DND-41 (cell line): ENCODE data around the gene AOPEP.

Experiments
- ATAC-seq: fragments of 200-7000 bp; cut with Tn5 transposase; 3 replicates; pipeline ENCODE4 v1.9.1; 2021; ENCODE audit warnings: low read depth; ENCODE audit not compliant: insufficient read depth
- DNase-seq: peaks from one replicate; pipeline ENCODE4 v3.0.0-alpha.2; 2020
- H2AFZ ChIP-seq: 2 replicates; pipeline ENCODE4 v1.6.0; 2012; ENCODE audit warnings: low read depth, low read length
- H3K27ac ChIP-seq: 2 replicates; pipeline ENCODE4 v1.5.1; 2012; ENCODE audit warnings: low read length, inconsistent platforms
- H3K27me3 ChIP-seq: fragments of 200-600 bp; sonication (generic); 2 replicates; pipeline ENCODE4 v1.6.0; 2012; ENCODE audit warnings: low read length, mild to moderate bottlenecking, inconsistent platforms; ENCODE audit not compliant: insufficient read depth, poor library complexity
- H3K36me3 ChIP-seq: 2 replicates; pipeline ENCODE4 v1.5.1; 2012; ENCODE audit warnings: low read length, inconsistent platforms; ENCODE audit not compliant: insufficient read depth
- H3K4me1 ChIP-seq: 2 replicates; pipeline ENCODE4 v1.5.1; 2012; ENCODE audit warnings: mild to moderate bottlenecking, low read length; ENCODE audit not compliant: insufficient read depth
- H3K4me2 ChIP-seq: 2 replicates; pipeline ENCODE4 v1.6.0; 2012; ENCODE audit warnings: mild to moderate bottlenecking, moderate library complexity, low read length, inconsistent platforms; ENCODE audit not compliant: insufficient read depth
- H3K4me3 ChIP-seq, 2 experiments: fragments of 200-600 bp in 1 of 2; shearing (Covaris generic) in 1 of 2; 2 replicates each; pipeline ENCODE4 v1.5.1; 2012 to 2016; ENCODE audit warnings: inconsistent platforms in 2 of 2, low read length in 2 of 2, mild to moderate bottlenecking in 2 of 2, low read depth in 1 of 2, moderate library complexity in 1 of 2
- H3K79me2 ChIP-seq: 2 replicates; pipeline ENCODE4 v1.6.0; 2012; ENCODE audit warnings: low read length, inconsistent platforms; ENCODE audit not compliant: insufficient read depth
- H3K9ac ChIP-seq: 2 replicates; pipeline ENCODE4 v1.6.0; 2012; ENCODE audit warnings: low read depth, mild to moderate bottlenecking, inconsistent platforms, low read length, moderate library complexity
- H3K9me3 ChIP-seq: 2 replicates; pipeline ENCODE4 v1.5.1; 2012; ENCODE audit warnings: low read length, moderate library complexity, mild to moderate bottlenecking, inconsistent platforms; ENCODE audit not compliant: insufficient read depth, severe bottlenecking
- H4K20me1 ChIP-seq: 2 replicates; pipeline ENCODE4 v1.6.0; 2012; ENCODE audit warnings: low read length; ENCODE audit not compliant: insufficient read depth
- EZH2 ChIP-seq: IDR thresholded peaks from 3 replicates; pipeline ENCODE4 v1.6.1; 2012; ENCODE audit warnings: borderline replicate concordance, low read depth, mild to moderate bottlenecking, moderate library complexity, low read length, inconsistent platforms; ENCODE audit not compliant: severe bottlenecking
- TF ChIP-seq, protein P1 (sequence below): IDR thresholded peaks from 2 replicates; pipeline ENCODE4 v1.5.1; 2012; ENCODE audit warnings: borderline replicate concordance, low read length, moderate library complexity, mild to moderate bottlenecking; ENCODE audit not compliant: poor library complexity, severe bottlenecking; ENCODE audit errors: extremely low read depth

The AOPEP gene

DNA sequence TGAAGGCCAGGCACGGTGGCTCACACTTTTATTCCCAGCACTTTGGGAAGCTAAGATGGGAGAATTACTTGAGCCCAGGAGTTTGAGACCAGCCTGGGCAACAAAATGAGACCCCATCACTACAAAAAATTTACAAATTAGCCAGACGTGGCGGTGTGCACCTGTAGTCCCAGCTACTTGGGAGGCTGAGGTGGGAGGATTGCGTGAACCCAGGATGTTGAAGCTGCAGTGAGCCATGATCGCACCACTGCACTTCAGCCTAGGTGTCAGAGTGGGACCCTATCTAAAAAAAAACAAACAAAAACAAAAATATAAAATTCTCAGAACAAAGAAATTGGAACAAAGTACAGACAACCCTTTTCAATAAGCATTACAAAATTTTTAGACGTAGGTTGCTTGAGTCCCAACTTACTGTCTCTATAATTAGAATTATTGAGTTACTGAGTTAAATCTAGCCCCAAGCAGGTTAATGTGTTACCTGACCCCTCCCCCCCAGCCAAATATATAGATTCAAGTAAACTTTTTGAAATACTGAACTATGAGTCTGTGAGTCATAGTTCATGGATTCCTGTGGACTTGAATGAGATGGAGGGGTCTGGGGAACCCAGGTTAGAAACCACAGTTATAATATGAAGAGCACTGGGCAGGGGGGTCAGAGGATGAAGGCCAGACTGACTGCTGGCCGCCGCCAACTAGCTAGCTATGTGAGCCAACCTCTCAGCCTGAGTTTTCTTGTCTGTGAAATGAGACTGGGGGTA lies 173.1 kb downstream of the AOPEP start:
- no peaks in the 10 kb centered on the region for H3K9me3 ChIP-seq
- no peak for DNase-seq
- H3K9ac ChIP-seq: no peak overlapping the region
- H4K20me1 ChIP-seq: no peaks in the 10 kb centered on the region
- H3K4me2 ChIP-seq: no peak overlapping the region
- H3K4me3 ChIP-seq: no peak overlapping the region
- H2AFZ ChIP-seq: no peak overlapping the region
- no peak overlapping the region for H3K27ac ChIP-seq
- H3K36me3 ChIP-seq: no peaks in the 10 kb centered on the region
- no peak for ATAC-seq
- no peaks in the 10 kb centered on the region for H3K79me2 ChIP-seq
- H3K4me1 ChIP-seq: no peaks in the 10 kb centered on the region
- TF ChIP-seq, protein P1, sequence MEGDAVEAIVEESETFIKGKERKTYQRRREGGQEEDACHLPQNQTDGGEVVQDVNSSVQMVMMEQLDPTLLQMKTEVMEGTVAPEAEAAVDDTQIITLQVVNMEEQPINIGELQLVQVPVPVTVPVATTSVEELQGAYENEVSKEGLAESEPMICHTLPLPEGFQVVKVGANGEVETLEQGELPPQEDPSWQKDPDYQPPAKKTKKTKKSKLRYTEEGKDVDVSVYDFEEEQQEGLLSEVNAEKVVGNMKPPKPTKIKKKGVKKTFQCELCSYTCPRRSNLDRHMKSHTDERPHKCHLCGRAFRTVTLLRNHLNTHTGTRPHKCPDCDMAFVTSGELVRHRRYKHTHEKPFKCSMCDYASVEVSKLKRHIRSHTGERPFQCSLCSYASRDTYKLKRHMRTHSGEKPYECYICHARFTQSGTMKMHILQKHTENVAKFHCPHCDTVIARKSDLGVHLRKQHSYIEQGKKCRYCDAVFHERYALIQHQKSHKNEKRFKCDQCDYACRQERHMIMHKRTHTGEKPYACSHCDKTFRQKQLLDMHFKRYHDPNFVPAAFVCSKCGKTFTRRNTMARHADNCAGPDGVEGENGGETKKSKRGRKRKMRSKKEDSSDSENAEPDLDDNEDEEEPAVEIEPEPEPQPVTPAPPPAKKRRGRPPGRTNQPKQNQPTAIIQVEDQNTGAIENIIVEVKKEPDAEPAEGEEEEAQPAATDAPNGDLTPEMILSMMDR: no peak
- TF ChIP-seq EZH2: no peak
- H3K27me3 ChIP-seq: no peaks in the 10 kb centered on the region

DNA sequence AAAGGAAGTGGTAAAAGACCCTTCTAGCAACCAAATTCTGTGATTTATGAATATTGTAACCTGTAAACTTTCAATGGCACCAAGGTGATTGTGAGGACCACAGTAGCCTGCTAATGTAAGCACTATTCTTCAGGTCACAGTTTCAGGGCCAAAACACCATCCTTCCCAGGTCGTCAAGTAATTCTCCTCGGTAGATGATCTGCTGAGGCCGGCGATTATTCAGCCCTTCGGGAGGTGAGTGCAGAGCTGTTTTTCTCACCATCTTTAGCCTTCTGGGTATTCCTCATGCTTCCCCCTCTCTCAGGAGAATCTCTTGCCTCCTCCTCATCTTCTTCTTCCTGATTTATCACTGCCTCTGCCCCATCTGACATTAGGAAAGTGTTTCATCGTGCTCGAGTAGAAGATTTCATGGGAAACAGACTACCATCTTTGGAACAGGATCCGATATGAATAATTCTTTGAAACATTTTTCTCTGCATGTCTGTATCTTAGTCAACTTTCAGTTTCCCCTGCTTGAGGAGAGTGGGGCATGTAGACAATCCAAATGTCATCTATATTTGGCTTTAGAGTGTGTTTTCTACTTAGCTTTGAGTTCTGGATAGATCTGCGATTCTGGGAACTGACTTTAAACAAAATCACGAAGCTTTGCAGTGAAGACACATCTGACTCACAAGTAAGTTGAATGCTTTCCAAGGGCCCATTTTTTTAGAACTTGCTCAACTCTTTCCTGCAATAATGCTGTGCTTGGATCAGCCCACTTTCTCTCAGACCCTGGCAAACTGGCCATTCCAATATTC lies 173.9 kb downstream of the AOPEP start:
- no peaks in the 10 kb centered on the region for H3K27me3 ChIP-seq
- DNase-seq: no peak
- no peak overlapping the region for H3K4me3 ChIP-seq
- no peak overlapping the region for H3K4me2 ChIP-seq
- H3K36me3 ChIP-seq: no peaks in the 10 kb centered on the region
- no peak overlapping the region for H2AFZ ChIP-seq
- no peak overlapping the region for H3K9ac ChIP-seq
- H3K9me3 ChIP-seq: no peaks in the 10 kb centered on the region
- no peaks in the 10 kb centered on the region for H4K20me1 ChIP-seq
- H3K27ac ChIP-seq: no peak overlapping the region
- no peak for ATAC-seq
- no peaks in the 10 kb centered on the region for H3K79me2 ChIP-seq
- TF ChIP-seq EZH2: no peak
- TF ChIP-seq, protein P1: no peak
- H3K4me1 ChIP-seq: no peaks in the 10 kb centered on the region

DNA sequence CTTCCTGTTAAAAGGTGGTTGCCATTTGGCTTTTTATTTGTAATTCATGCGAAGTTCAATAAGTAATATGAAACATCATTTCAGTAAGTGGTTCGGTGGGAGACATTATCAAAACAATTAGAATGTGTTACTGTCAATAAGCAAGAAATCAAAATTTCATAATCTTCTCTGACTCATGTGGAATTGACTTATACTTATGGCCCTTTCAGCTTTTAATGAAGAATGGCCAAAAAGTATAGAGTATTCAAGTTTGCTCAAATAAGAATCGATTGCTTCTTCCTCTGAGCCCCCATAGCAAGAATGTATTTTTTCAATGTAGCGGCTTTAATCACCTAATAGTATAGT lies 174.5 kb downstream of the AOPEP start:
- H3K4me2 ChIP-seq: no peak overlapping the region
- H3K9ac ChIP-seq: no peak overlapping the region
- H2AFZ ChIP-seq: no peak overlapping the region
- H3K4me1 ChIP-seq: no peaks in the 10 kb centered on the region
- no peak overlapping the region for H3K4me3 ChIP-seq
- H3K36me3 ChIP-seq: no peaks in the 10 kb centered on the region
- no peaks in the 10 kb centered on the region for H4K20me1 ChIP-seq
- DNase-seq (no peak), ATAC-seq (no peak)
- no peak overlapping the region for H3K27ac ChIP-seq
- H3K9me3 ChIP-seq: no peaks in the 10 kb centered on the region
- no peaks in the 10 kb centered on the region for H3K79me2 ChIP-seq
- H3K27me3 ChIP-seq: no peaks in the 10 kb centered on the region
- TF ChIP-seq EZH2: no peak
- TF ChIP-seq, protein P1: no peak
